Fibroblast of lung (primary cell): ENCODE results near the gene RPUSD3. TPM values are rescaled to one million over a fixed set of nuclear protein-coding genes. Genes with fewer than 3 reads are reported as not detected.

Experiments used
- DNase-seq, 2 donors: peaks; one replicate each; pipeline versions ENCODE4 v3.0.0 to v3.0.0-alpha.2; 2010; ENCODE audit warnings: low read depth in 2 of 2
- H2AFZ ChIP-seq: 2 replicates; pipeline ENCODE4 v1.5.1; 2012; ENCODE audit warnings: low read length, control low read depth, inconsistent platforms
- H3K27ac ChIP-seq: 2 replicates; pipeline ENCODE4 v1.5.1; 2011; ENCODE audit warnings: low read length, control low read depth; ENCODE audit not compliant: insufficient read depth
- H3K27me3 ChIP-seq: 2 replicates; pipeline ENCODE4 v1.5.1; 2011; ENCODE audit warnings: mild to moderate bottlenecking, low read length; ENCODE audit not compliant: control insufficient read depth, insufficient read depth
- H3K36me3 ChIP-seq: 2 replicates; pipeline ENCODE4 v1.5.1; 2011; ENCODE audit warnings: low read length; ENCODE audit not compliant: control insufficient read depth, insufficient read depth
- H3K4me1 ChIP-seq: 2 replicates; pipeline ENCODE4 v1.5.1; 2011; ENCODE audit warnings: low read length; ENCODE audit not compliant: control insufficient read depth, insufficient read depth; ENCODE audit errors: extremely low read depth
- H3K4me2 ChIP-seq: 2 replicates; pipeline ENCODE4 v1.5.1; 2011; ENCODE audit warnings: low read length, control low read depth; ENCODE audit not compliant: insufficient read depth; ENCODE audit errors: extremely low read depth
- H3K4me3 ChIP-seq, 4 experiments: fragments of 200-600 bp in 1 of 4; sonication (generic) in 1 of 4; replicated peaks in 1 of 4; 2 replicates each; pipeline ENCODE4 v1.5.1; 2011 to 2016; ENCODE audit warnings: low read length in 4 of 4, low read depth in 3 of 4, mild to moderate bottlenecking in 3 of 4, control low read depth in 2 of 4, inconsistent platforms in 1 of 4, mixed read lengths in 1 of 4; ENCODE audit not compliant: insufficient read depth in 1 of 4; ENCODE audit errors: control extremely low read depth in 1 of 4
- H3K79me2 ChIP-seq: 2 replicates; pipeline ENCODE4 v1.5.1; 2012; ENCODE audit warnings: mild to moderate bottlenecking, low read length, inconsistent platforms; ENCODE audit not compliant: control insufficient read depth, insufficient read depth
- H3K9ac ChIP-seq: 2 replicates; pipeline ENCODE4 v1.5.1; 2011; ENCODE audit warnings: mild to moderate bottlenecking, low read length, control low read depth; ENCODE audit not compliant: insufficient read depth
- H3K9me3 ChIP-seq: 2 replicates; pipeline ENCODE4 v1.5.1; 2012; ENCODE audit warnings: low read depth, low read length; ENCODE audit not compliant: control insufficient read depth, insufficient read depth
- H4K20me1 ChIP-seq: 2 replicates; pipeline ENCODE4 v1.5.1; 2011; ENCODE audit warnings: low read length; ENCODE audit not compliant: control insufficient read depth, insufficient read depth; ENCODE audit errors: extremely low read depth
- EZH2 ChIP-seq: IDR thresholded peaks from 2 replicates; pipeline ENCODE4 v1.5.1; 2012; ENCODE audit warnings: low read length, control low read depth, mild to moderate bottlenecking; ENCODE audit errors: missing control alignments
- polyA plus RNA-seq, 2 donors: library from polyadenylated mRNA; depleted of rRNA in 1 of 2; stranded (reverse) in 1 of 2; unstranded in 1 of 2; fragments of >200 nt; gene quantifications; 2 replicates each; pipeline ENCODE4 v1.2.1, GENCODE V29; 2011 to 2012; ENCODE audit warnings: missing spikeins in 1 of 2
- total RNA-seq: library from RNA; depleted of rRNA; stranded (reverse); fragments of >200 nt; gene quantifications from 2 replicates; pipeline ENCODE4 v1.2.1, GENCODE V29; 2014
- TF ChIP-seq, protein P1 (sequence below), 2 donors: IDR thresholded peaks in 1 of 2; conservative IDR thresholded peaks in 1 of 2; 1 replicate in 1 of 2; 2 replicates in 1 of 2; pipeline ENCODE4 v1.5.1; 2011 to 2012; ENCODE audit warnings: low read length in 2 of 2, control low read depth in 1 of 2, inconsistent platforms in 1 of 2, low read depth in 1 of 2, mild to moderate bottlenecking in 1 of 2

The RPUSD3 gene
- total and polyA plus RNA-seq, 2 donors (not counting 1 experiment from before 2014, with no cell fraction given): 17.3 to 22.1 TPM

DNA sequence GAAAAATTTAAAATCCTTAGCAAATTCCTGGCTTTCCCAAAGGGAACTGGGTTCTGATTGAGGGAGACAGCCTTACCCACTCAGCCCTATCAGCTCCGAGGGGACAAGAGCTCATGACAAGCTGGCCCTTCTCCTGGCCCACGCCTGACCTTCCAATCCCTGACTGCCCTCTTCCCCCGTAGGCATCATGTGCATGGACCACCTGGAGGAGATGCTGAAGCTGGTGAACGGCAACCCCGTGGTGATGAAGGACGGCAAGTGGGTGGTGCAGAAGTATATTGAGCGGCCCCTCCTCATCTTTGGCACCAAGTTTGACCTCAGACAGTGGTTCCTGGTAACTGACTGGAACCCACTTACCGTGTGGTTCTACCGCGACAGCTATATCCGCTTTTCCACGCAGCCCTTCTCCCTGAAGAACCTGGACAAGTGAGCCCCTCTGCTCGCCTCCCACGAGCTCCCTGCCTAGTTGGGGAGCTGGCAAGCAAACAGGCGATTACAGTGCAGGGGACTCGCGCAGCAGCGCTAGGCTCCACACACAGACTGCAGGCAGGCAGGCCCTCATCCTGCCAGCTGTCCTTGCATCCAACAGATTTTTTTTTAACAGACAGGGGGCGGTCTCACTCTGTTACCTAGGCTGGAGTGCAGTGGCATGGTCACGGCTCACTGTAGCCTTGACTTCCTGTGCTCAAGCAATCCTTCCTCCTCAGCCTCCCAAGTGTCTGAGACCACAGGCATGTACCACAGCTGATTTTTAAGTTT lies 16.8 kb downstream of the RPUSD3 start:
- Histone ChIP-seq H3K4me2 (no peak overlapping the region), H3K9me3 (no peaks in the 10 kb centered on the region), H3K4me1 (no peaks in the 10 kb centered on the region), H3K79me2 (no peaks in the 10 kb centered on the region), H3K9ac (no peak overlapping the region), H3K4me3 (no peak overlapping the region), H2AFZ (no peak overlapping the region), H3K27me3 (no peaks in the 10 kb centered on the region), H4K20me1 (no peaks in the 10 kb centered on the region), H3K36me3 (peaks cover 6% of the 10 kb centered on the region), H3K27ac (no peak overlapping the region)
- TF ChIP-seq, protein P1, sequence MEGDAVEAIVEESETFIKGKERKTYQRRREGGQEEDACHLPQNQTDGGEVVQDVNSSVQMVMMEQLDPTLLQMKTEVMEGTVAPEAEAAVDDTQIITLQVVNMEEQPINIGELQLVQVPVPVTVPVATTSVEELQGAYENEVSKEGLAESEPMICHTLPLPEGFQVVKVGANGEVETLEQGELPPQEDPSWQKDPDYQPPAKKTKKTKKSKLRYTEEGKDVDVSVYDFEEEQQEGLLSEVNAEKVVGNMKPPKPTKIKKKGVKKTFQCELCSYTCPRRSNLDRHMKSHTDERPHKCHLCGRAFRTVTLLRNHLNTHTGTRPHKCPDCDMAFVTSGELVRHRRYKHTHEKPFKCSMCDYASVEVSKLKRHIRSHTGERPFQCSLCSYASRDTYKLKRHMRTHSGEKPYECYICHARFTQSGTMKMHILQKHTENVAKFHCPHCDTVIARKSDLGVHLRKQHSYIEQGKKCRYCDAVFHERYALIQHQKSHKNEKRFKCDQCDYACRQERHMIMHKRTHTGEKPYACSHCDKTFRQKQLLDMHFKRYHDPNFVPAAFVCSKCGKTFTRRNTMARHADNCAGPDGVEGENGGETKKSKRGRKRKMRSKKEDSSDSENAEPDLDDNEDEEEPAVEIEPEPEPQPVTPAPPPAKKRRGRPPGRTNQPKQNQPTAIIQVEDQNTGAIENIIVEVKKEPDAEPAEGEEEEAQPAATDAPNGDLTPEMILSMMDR (conservative IDR thresholded peaks at IDR 0.05 in 1 of 2, IDR thresholded peaks at IDR 0.05 in 1 of 2; ENCODE audit: low read depth in 1 of 2, low read length in 2 of 2): peak in 1 of 2 donors; percentile 18
- TF ChIP-seq EZH2: no peak
- no peak for DNase-seq

DNA sequence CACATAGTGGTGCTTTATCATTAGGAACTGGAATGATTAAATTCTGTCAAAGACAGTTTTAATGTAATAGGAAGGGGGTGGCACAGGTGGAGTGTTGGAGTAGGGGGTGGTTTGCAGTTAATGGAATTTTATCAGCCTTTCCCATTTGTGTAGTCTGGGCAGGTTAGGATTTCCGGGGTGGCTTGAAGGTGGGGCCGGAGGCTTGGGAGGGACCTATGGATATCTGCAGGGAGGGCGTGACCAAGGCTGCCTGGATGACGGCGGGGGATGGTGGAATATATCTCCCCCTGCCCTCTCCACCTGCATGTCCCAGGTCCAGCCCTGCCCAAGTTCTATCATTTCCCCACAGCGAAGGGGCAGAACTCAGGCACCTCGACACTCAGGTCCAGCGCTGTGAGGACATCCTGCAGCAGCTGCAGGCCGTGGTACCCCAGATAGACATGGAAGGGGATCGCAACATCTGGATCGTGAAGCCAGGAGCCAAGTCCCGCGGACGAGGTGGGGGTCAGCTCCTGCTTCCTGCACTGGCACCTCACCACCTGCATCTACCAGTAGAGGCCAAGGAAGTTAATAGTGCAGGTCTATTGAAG lies 18.3 kb downstream of the RPUSD3 start:
- Histone ChIP-seq H3K9me3 (no peaks in the 10 kb centered on the region), H3K4me1 (no peaks in the 10 kb centered on the region), H3K4me3 (no peak overlapping the region), H3K27ac (no peak overlapping the region), H3K79me2 (no peaks in the 10 kb centered on the region), H4K20me1 (no peaks in the 10 kb centered on the region), H3K36me3 (peaks cover 6% of the 10 kb centered on the region), H2AFZ (no peak overlapping the region), H3K4me2 (no peak overlapping the region), H3K9ac (no peak overlapping the region), H3K27me3 (no peaks in the 10 kb centered on the region)
- DNase-seq: no peak
- TF ChIP-seq, protein P1 (conservative IDR thresholded peaks at IDR 0.05 in 1 of 2, IDR thresholded peaks at IDR 0.05 in 1 of 2; ENCODE audit: low read depth in 1 of 2, low read length in 2 of 2): no peak
- TF ChIP-seq EZH2: no peak

DNA sequence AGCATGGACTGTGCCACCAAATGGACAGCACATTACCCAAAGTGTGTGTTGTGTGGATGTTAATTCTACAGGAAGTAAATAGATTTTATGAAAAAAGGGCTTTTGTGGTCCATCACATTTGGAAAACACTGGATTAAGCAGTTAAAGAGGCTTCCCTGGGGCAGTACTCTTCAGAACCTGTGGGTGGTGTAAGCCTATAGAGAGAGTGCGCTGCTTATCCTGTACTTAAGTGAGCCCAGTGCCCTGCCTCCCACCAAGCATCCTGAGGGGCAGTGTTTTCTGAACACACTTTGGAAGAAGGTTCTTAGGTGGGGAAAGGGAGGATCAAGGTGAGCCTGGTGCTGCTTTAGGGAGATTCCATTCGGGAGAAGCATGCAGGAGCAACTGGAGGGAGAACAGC lies 22.9 kb downstream of the RPUSD3 start:
- H2AFZ ChIP-seq: no peak overlapping the region
- H3K4me1 ChIP-seq: no peaks in the 10 kb centered on the region
- H3K4me3 ChIP-seq: no peak overlapping the region
- H3K4me2 ChIP-seq: no peak overlapping the region
- no peaks in the 10 kb centered on the region for H3K79me2 ChIP-seq
- H3K9me3 ChIP-seq: no peaks in the 10 kb centered on the region
- no peaks in the 10 kb centered on the region for H3K27me3 ChIP-seq
- peak; percentile 21 to 40 for DNase-seq
- H3K27ac ChIP-seq: no peak overlapping the region
- TF ChIP-seq EZH2: no peak
- TF ChIP-seq, protein P1 (conservative IDR thresholded peaks at IDR 0.05 in 1 of 2, IDR thresholded peaks at IDR 0.05 in 1 of 2; ENCODE audit: low read depth in 1 of 2, low read length in 2 of 2): peak in 1 of 2 donors; percentile 51
- no peak overlapping the region for H3K9ac ChIP-seq
- H4K20me1 ChIP-seq: no peaks in the 10 kb centered on the region
- H3K36me3 ChIP-seq: no peaks in the 10 kb centered on the region
